K562 (cell line): ENCODE results near the gene MRPL37. TPM values are rescaled to one million over a fixed set of nuclear protein-coding genes. Genes with fewer than 3 reads are reported as not detected.

ENCODE experiments used
- ATAC-seq: fragments of 200-7000 bp; cut with Tn5 transposase; 3 replicates; pipeline ENCODE4 v1.9.1; 2020; ENCODE audit warnings: moderate library complexity
- BruUV-seq: library from RNA; stranded (reverse); fragments of 400-500 nt; replicated peaks from 2 replicates; lab custom pipeline; 2021; lab: Mats Ljungman, UMichigan
- CTCF ChIA-PET: fragments of 300-600 bp; formaldehyde crosslinking; extraction: SDS; loops from one replicate; lab custom pipeline; 2021; ENCODE audit warnings: low intra/inter-chr PET ratio; lab: Yijun Ruan, JAX
- POLR2A ChIA-PET: fragments of 300-600, 350-650 bp; sonication (Branson Sonifier 250); formaldehyde crosslinking; extraction: SDS; loops from one replicate; lab custom pipeline; 2021; ENCODE audit warnings: antibody characterized with exemption, inconsistent platforms; lab: Yijun Ruan, JAX
- DNase-seq, 4 experiments: peaks; one replicate each; pipeline versions ENCODE4 v3.0.0 to v3.0.0-alpha.2; 2011 to 2018; ENCODE audit warnings: low spot score in 3 of 4, mixed read lengths in 3 of 4; ENCODE audit errors: extremely low read depth in 1 of 4
- FAIRE-seq: peaks from 2 replicates; lab custom pipeline; 2011; peaks lifted over from hg19 to GRCh38; lab: Jason Lieb, UNC
- H2AFZ ChIP-seq: 2 replicates; pipeline ENCODE4 v1.6.0; 2011; ENCODE audit warnings: low read depth, low read length, control low read depth, inconsistent platforms
- H3K27ac ChIP-seq: fragments of 200-600 bp; 3 replicates; pipeline ENCODE4 v1.8.0; 2011; ENCODE audit warnings: low read depth, mild to moderate bottlenecking, control low read depth, inconsistent platforms, low read length, moderate library complexity, mixed read lengths; ENCODE audit errors: extremely low read depth
- H3K27me3 ChIP-seq, 2 experiments: fragments of 300-600 bp in 1 of 2; 2 replicates in 1 of 2; 3 replicates in 1 of 2; pipeline versions ENCODE4 v1.6.0 to v1.8.0; 2011; ENCODE audit warnings: inconsistent platforms in 2 of 2, low read length in 2 of 2, mild to moderate bottlenecking in 1 of 2, mixed read lengths in 1 of 2, moderate library complexity in 1 of 2; ENCODE audit not compliant: control insufficient read depth in 2 of 2, insufficient read depth in 2 of 2
- H3K36me3 ChIP-seq: fragments of 300-600 bp; 3 replicates; pipeline ENCODE4 v1.8.0; 2011; ENCODE audit warnings: mild to moderate bottlenecking, low read length, inconsistent platforms; ENCODE audit not compliant: control insufficient read depth, insufficient read depth
- H3K4me1 ChIP-seq, 2 experiments: fragments of 200-600 bp in 1 of 2; replicated peaks in 1 of 2; 2 replicates in 1 of 2; 3 replicates in 1 of 2; pipeline versions ENCODE4 v1.5.1 to v1.8.0; 2011; ENCODE audit warnings: inconsistent platforms in 2 of 2, low read length in 2 of 2, mild to moderate bottlenecking in 1 of 2, mixed read lengths in 1 of 2, moderate library complexity in 1 of 2; ENCODE audit not compliant: control insufficient read depth in 2 of 2, insufficient read depth in 2 of 2
- H3K4me2 ChIP-seq: 2 replicates; pipeline ENCODE4 v1.6.1; 2011; ENCODE audit warnings: low read length, control low read depth, inconsistent platforms, mixed read lengths; ENCODE audit not compliant: insufficient read depth
- H3K4me3 ChIP-seq: fragments of 200-600 bp; sonication (generic), shearing (Covaris generic); 2 replicates; pipeline ENCODE4 v1.5.1; 2016; ENCODE audit warnings: control low read depth, inconsistent platforms
- H3K79me2 ChIP-seq: fragments of 200-600 bp; 3 replicates; pipeline ENCODE4 v1.8.0; 2011; ENCODE audit warnings: low read length, inconsistent platforms; ENCODE audit not compliant: control insufficient read depth, insufficient read depth
- H3K9ac ChIP-seq, 2 experiments: 2 replicates each; pipeline versions ENCODE4 v1.6.0 to v1.6.1; 2011; ENCODE audit warnings: low read depth in 2 of 2, low read length in 2 of 2, control low read depth in 1 of 2, inconsistent platforms in 1 of 2, mild to moderate bottlenecking in 1 of 2, mixed read lengths in 1 of 2; ENCODE audit not compliant: insufficient read depth in 1 of 2
- H3K9me1 ChIP-seq: one replicate; pipeline ENCODE4 v1.6.0; 2011; ENCODE audit warnings: inconsistent platforms, mild to moderate bottlenecking, low read length, moderate library complexity; ENCODE audit not compliant: control insufficient read depth, insufficient read depth
- H3K9me3 ChIP-seq: replicated peaks from 2 replicates; pipeline ENCODE4 v1.5.1; 2011; ENCODE audit warnings: low read depth, low read length, inconsistent platforms; ENCODE audit not compliant: control insufficient read depth, insufficient read depth
- H4K20me1 ChIP-seq: replicated peaks from 2 replicates; pipeline ENCODE4 v1.6.1; 2011; ENCODE audit warnings: low read length, inconsistent platforms, mixed read lengths; ENCODE audit not compliant: control insufficient read depth, insufficient read depth
- THAP12 ChIP-seq: fragments of 250-450 bp; sonication (Bioruptor Pico); IDR thresholded peaks from 2 replicates; pipeline ENCODE4 v1.9.0; 2021; ENCODE audit warnings: mild to moderate bottlenecking, inconsistent platforms
- ZNF140 ChIP-seq: fragments of 250-450 bp; sonication (Bioruptor Pico); IDR thresholded peaks from 2 replicates; pipeline ENCODE4 v1.8.0; 2021; ENCODE audit warnings: moderate library complexity, mild to moderate bottlenecking, inconsistent platforms
- WGBS: fragments of 100-300 bp; shearing (Covaris generic); methylation state at CpG from one replicate; pipeline ENCODE4 v1.1.6; 2016; ENCODE audit warnings: low coverage, mixed read lengths; ENCODE audit not compliant: insufficient coverage; ENCODE audit errors: missing lambda C conversion rate; 5-methylcytosine and 5-hydroxymethylcytosine counted together
- in situ Hi-C: fragments of 300-500 bp; cut with MboI; formaldehyde crosslinking; loops from 4 replicates; pipeline ENCODE4 v1.15.0; 2018; ENCODE audit warnings: inconsistent platforms, mixed read lengths
- intact Hi-C: fragments of 100-400 bp; cut with micrococcal nuclease; formaldehyde crosslinking; loops from 2 replicates; pipeline ENCODE4 v1.14.2; 2022
- polyA plus RNA-seq, 8 experiments: library from polyadenylated mRNA; depleted of rRNA in 4 of 8; stranded (reverse) in 5 of 8; unstranded in 3 of 8; fragments of >200 nt; fragmentation: Nextera tagmentation in 2 of 8; fragmentation: Illumina TruSeq in 1 of 8; extraction: Ambion mirVana in 2 of 8; extraction: Trizol in 1 of 8; gene quantifications; 2 replicates each; pipeline versions ENCODE4 v1.2.1 to v1.2.3, GENCODE V29; 2011 to 2014; ENCODE audit warnings: inconsistent platforms in 1 of 8, missing spikeins in 1 of 8
- total RNA-seq, 7 experiments: library from RNA; depleted of rRNA in 6 of 7; stranded (reverse); fragments of >200 nt in 6 of 7; fragmentation: Illumina TruSeq in 2 of 7; extraction: Trizol in 2 of 7; gene quantifications; 2 replicates each; pipeline versions ENCODE4 v1.2.1 to v1.2.3, GENCODE V29; 2011 to 2021; ENCODE audit warnings: low replicate concordance in 1 of 7

MRPL37 gene
- total and polyA plus RNA-seq, 9 of the 15 experiments (the other 6 are each of a cell fraction or from before 2014, with no cell fraction given) = 52.2 to 303 (median 180) TPM

GRCh38 chr1:54190526-54190925 is 9.4 kb upstream of the MRPL37 start:
- no peaks in the 10 kb centered on the region for H3K9me1 ChIP-seq
- H3K4me2 ChIP-seq = no peak overlapping the region
- WGBS = 84% methylated on average over 9 of the region's 9 CpGs
- no peak overlapping the region for H2AFZ ChIP-seq
- POLR2A ChIA-PET = interaction anchor here (0.5 to 1.5 kb wide), 3 partner anchors 9 to 83 kb away, joined by 3 to 7 read pairs (median 3); partner anchors contain the start of genes CYB5RL and MRPL37
- H3K9ac ChIP-seq = no peak overlapping the region
- TF ChIP-seq THAP12 (CRISPR knock-in tag) = 0 out of 2 replicates have a peak, but pooled peaks have one; percentile 21
- TF ChIP-seq ZNF140 (CRISPR knock-in tag) = no peak
- H4K20me1 ChIP-seq = no peaks in the 10 kb centered on the region
- no peak overlapping the region for H3K4me3 ChIP-seq
- no peak for DNase-seq
- intact Hi-C loops (no loop called here), in situ Hi-C loops (no loop called here)
- no peak for ATAC-seq
- H3K36me3 ChIP-seq = peaks cover 45% of the 10 kb centered on the region
- no peaks in the 10 kb centered on the region; the same call in 1 of the 2 replicates for H3K9me3 ChIP-seq
- FAIRE-seq = peak; percentile 23
- no peak overlapping the region for H3K27ac ChIP-seq
- H3K79me2 ChIP-seq = no peaks in the 10 kb centered on the region
- H3K4me1 ChIP-seq = no peaks in the 10 kb centered on the region
- BruUV-seq = no TSS peak
- no peaks in the 10 kb centered on the region for H3K27me3 ChIP-seq
- CTCF ChIA-PET = interaction anchor here (1.1 kb wide), 1 partner anchor 299 kb away, joined by 6 read pairs; no protein-coding TSS in a partner anchor
